Esophagus muscularis mucosa (tissue), 4 donors: ENCODE results near the gene WDFY2.

Experiments
- CTCF ChIP-seq, 3 experiments: fragments of 200-600 bp in 2 of 3; fragments of 450-650 bp in 1 of 3; sonication (generic) in 2 of 3; IDR thresholded peaks; one replicate each; pipeline ENCODE4 v1.5.1; 2017 to 2019; ENCODE audit warnings: antibody characterized with exemption in 3 of 3, mild to moderate bottlenecking in 2 of 3, moderate library complexity in 1 of 3
- EP300 ChIP-seq: sonication (generic); formaldehyde crosslinking; IDR thresholded peaks from one replicate; pipeline ENCODE4 v1.6.1; 2017; ENCODE audit warnings: antibody characterized with exemption
- POLR2A ChIP-seq: fragments of 450-650 bp; IDR thresholded peaks from one replicate; pipeline ENCODE4 v1.6.1; 2017; ENCODE audit warnings: antibody characterized with exemption, moderate library complexity, mild to moderate bottlenecking, low read depth
- POLR2AphosphoS5 ChIP-seq, 2 donors: sonication (generic); formaldehyde crosslinking; IDR thresholded peaks; one replicate each; pipeline ENCODE4 v1.6.1; 2017; ENCODE audit warnings: antibody characterized with exemption in 2 of 2

DNA sequence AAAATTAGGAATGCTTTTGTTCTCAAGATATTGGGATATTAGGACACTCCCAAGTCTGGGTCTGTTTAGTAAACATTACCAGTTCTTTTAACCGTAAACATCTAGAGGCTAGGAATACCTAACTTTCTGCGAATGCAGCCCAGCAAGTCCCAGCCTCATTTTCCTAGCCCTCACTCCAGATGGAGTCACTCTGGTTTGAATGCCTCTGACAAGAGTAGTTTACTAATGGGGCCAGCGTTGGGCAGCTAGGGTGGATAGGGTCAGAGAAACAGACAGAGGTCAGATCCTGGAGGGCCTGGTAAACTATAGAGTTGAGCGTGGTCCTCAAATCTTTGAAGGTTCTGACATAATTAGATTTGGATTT, 53.6 kb downstream of the WDFY2 start:
- TF ChIP-seq POLR2AphosphoS5 (IDR thresholded peaks at IDR 0.05) (no peak), CTCF (IDR thresholded peaks at IDR 0.05) (no peak), EP300 (no peak), POLR2A (no peak)
